Glomerular endothelial cell (primary cell): ENCODE measurements around the gene ZNF275. TPM values are rescaled to one million over a fixed set of nuclear protein-coding genes. Genes with fewer than 3 reads are reported as not detected.
"Not testable (repeated sequence)": the region's sequence is repeated elsewhere in the genome, so short reads cannot be mapped to it uniquely, and the experiment has no call there.

Experiments
- DNase-seq: peaks from one replicate; pipeline ENCODE4 v3.0.0-alpha.2; 2011; ENCODE audit warnings: low read depth, low spot score; ENCODE audit errors: extremely low read depth
- total RNA-seq: library from RNA; depleted of rRNA; stranded (reverse); fragments of >200 nt; gene quantifications from 2 replicates; pipeline ENCODE4 v1.2.3, GENCODE V29; 2015

ZNF275 gene, protein sequence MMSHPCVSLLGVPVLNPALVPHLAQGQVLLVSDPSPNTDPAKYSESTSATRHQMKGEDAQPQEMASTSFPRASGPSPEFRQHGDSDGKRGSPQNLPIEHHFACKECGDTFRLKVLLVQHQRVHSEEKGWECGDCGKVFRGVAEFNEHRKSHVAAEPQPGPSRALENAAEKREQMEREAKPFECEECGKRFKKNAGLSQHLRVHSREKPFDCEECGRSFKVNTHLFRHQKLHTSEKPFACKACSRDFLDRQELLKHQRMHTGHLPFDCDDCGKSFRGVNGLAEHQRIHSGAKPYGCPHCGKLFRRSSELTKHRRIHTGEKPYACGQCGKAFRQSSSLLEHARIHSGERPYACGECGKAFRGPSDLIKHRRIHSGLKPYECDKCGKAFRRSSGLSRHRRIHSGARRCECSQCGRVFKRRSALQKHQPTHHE
- 7.4 and 8.8 TPM in 2 replicates for total RNA-seq

DNA sequence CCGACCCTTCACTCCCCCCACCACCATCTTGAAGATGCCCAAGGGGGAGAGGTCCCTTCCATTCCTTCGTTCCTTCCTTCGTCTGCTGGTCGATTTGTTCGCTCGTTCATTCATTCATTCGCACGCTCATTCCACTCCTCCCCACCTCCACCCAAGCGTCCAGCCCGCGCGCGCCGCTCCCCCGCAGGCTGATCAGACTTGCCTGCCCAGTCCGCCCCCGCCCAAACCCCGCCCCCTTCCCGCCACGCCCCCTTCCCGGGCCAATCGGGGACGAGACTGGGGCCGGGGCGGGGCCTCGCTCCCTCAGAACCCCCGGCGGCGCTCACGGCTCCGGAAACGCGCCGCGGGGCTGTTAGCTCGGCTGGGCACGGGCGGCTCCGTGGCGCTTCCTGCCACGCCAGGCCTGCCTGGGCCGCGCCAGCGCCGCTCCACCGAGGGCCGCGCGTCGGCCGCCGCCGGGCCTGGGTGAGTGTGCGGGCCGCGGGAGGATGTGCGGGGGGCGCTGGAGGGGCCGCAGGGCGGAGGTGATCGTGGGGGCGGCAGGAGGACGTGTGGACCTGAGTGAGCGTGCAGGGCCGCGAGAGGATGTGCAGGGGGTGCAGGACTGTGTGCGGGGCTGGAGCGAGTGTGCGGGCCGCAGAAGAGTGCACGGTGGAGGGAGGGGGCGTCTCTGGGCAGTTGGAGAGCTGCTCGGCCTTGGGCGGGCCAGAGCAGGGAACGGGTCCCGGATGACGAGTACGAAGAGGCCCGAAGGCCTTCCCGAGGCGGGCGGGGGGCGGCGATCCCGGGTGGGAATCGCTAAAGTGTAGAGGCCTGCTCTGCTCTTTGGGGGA, at the start of gene ZNF275:
ZNF275 (plus strand) TSS at position 333 of the 833 bp plus-strand sequence. CDS start 2,527 bp downstream, outside the sequence.
- no peak for DNase-seq

DNA sequence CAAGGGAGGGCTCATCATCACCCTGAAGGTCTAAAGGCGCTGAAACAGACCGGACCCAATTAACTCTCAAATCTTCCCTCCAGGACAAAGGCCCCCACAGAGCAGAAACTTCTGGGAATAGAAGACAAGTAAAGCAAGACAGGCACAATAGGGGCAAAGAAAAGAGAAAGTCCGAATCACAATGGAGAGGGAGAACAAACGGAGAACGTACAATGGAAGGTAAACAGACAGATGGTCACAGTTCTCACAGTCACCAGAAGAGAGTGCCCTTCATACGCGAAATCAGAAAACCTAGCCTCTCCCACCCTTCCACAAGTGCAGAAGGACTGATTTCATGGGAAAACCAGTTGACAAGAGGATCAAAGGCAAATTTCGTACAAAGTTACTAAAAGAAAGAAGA, 48.3 kb upstream of the ZNF275 start:
- DNase-seq = not testable (repeated sequence)

DNA sequence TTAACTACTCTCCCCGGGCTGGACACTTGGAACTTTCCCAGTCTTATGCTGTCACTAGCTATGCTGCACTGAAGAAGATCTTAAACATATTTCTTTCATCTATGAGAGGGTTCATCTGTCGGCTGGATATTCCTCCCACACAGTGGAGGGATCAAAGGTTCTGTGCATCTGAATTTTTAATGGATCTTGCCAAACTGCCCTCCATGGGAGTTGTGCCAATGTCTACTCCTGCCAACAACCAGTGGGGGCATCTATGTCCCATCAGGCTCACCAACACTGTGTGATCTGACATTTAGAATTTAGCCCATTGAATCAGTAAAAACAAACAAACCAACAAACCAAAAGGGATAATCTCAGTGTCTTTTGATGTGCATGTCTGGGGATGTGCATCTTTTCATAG, 45.1 kb upstream of the ZNF275 start:
- DNase-seq = not testable (repeated sequence)

DNA sequence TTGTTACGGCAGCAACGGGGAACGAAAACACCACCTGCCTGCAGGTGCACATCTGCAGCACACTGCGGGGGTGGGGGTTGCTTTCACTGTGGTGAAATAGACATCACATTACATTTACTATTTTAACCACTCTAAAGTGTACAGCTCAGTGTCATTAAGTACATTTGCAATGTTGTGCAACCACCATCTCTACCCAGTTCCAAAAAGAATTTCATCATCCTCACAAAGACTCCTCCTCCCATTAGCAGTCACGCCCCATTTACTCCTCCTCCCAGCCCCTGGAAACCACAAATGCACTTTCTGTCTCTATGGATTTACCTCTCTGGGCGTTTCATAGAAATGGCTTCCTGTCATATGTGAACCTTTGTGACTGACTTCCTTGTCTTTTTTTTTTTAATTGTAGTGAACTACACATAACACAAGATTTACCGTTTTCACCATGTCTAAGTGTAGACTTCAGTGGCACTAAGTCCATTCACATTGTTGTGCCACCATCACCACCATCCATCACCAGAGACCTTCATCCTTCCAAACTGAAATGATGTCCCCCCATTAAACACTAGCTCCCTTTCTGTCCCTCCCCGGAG, 40.4 kb upstream of the ZNF275 start:
- DNase-seq = not testable (repeated sequence)

GRCh38 chrX:153297376-153297775, 36.6 kb upstream of the ZNF275 start:
- no peak for DNase-seq

DNA sequence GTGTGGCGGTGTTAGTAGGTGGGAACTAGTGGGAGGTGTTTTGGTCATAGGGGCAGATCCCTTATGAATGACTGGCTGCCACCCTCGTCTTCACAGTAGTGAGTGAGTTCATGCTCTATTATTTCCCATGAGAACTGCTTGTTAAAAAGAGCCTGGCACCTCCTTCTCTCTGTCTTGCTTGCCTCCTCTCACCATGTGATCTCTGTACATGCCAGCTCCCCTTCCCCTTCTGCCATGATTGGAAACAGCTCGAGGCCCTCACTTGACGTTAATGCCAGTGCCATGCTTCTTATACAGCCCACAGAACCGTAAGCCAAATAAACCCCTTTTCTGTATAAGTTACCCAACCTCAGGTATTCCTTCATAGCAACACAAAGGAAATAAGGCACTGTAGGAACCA, 34.1 kb upstream of the ZNF275 start:
- no peak for DNase-seq

DNA sequence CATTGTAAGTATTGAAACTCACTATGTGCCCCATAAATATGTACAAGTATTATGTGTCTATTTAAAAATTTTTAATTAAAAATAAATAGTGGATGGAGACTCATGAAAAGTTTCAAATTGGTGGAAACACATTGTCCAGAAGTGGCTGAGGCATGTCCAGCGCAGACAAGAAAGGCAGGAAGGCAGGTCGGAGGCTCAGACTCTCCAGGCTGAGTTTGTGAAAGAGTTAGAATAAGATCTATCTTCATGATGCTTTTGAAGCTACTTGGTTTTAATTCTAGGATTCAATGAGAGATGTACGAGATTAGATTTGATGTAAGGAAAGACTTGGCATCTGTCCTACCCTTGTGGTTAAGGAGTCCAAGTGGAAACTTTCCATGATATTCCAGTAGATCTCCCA, 32.2 kb upstream of the ZNF275 start:
- no peak for DNase-seq

- no peak for DNase-seq
Measured at GRCh38 chrX:153302796-153303195, 31.2 kb upstream of the ZNF275 start.

- DNase-seq = no peak
Measured at GRCh38 chrX:153303276-153304262, 30.4 kb upstream of the ZNF275 start.

DNA sequence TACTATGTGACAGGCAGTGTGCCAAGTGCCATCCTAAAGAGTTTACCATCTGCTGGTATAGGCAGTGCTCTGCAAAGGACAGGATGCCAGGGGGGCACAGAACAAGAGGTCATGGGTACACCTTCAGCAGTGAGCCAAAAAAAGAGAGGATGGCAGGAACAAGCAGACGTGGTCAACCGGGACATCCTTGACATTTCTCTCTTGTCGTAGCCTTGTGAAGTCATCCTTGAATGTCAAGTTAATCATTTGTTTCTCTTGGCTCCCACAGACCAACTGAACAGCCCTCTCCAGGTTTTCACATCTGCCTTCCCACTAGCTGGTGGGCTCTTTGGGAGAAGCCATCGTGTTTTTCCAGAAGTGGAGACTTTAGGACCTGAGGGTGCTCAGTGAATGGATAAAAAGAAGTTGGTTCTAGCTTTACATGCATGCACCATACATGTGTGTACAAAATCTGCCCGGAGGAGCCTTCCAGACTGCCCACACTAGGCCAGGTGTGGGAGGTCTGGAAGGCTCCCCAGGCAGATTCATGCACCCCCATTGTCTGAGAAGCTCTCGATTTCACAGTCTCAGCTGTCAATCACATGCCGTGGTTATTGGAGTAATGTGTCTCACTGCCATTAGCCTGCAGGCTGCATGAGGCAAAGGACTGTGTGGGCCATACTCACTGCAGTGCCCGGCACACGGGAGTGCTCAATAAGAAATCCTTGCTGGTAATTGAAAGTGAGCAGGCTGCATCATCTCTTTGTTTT, 28.8 kb upstream of the ZNF275 start:
- no peak for DNase-seq

DNA sequence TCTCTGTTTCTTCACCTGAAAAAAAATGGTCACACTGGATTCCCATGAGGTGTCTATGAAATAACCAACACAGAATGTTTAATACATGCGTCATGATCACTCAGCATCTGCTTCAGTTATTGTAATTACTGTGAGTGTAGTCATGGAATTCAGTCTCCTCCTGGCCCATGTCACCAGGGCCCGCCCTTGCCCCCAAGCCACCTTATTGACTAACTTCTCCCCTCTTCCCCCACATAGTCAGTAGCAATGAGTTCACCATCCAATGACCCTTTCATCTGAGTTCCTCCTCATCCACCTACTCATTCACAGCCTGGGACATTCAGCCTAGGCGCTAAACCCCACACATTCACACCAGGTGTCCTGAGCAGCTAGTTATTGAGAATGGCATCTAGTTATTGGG, 28.0 kb upstream of the ZNF275 start:
- no peak for DNase-seq

- no peak for DNase-seq
Measured at GRCh38 chrX:153306527-153307115, 27.3 kb upstream of the ZNF275 start.

DNA sequence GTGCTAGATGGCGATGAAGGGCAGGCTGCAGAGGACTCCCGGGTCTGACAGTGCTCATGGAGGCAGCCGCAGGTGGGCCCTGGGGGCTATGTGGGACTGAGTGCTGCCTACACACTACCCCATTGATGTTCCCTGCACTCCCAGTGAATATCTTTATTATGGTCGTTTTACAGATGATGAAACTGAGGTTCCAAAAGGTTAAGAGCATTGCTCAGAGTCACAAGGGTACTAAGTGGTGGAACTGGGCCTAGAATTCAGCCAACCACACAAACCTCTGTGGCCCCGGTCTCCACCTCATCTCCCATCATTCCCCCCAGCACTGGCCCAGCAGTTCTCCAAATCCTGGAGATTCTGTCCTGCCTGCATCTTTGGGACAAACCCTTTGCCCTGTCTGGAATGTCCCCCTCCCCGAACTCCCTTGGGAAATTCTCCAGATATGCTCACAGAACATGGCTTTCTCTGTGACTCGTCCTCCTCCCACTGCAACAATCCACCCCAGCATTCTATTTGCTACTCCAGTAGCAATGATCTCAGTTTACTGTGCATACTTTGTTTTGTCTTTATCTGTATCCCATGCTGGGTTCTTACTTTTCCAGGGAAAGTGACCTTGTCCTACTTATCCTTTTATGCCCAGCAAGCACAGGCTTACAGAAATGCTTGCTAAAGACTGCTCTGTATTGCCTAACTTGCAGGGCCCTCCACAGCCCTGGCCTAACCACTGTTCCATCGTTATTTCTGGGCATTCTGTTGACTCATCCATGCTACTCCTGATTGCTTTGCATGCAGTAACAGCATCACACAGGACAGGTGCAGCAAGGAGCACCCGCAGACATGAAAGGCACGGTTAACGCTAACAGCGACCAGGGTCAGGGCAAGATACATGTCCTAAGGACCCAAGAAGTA, 26.4 kb upstream of the ZNF275 start:
- DNase-seq = no peak

GRCh38 chrX:153310901-153311300, 23.1 kb upstream of the ZNF275 start:
- DNase-seq = no peak

- DNase-seq = no peak
Measured at GRCh38 chrX:153312041-153312440, 21.9 kb upstream of the ZNF275 start.

DNA sequence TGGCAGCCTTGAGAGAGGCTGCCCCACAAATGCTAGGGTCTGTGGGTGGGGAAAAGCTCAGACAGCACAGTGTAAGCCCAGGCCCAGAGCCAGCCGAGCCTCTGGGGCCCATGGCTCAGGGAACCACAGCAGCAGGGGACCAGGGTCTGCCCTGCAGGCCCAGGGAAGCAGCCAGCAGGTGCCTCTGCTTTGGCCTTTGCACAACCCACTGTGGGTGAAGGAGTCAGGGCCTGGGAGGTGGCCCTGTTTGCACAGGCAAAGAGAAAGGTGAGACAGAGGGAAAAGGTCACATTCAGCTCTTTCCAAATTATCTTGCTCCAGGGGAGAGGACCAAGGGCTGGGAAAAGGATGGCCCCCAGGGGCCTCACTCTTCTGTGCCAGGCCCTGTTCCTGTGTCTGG, 21.1 kb upstream of the ZNF275 start:
- no peak for DNase-seq

DNA sequence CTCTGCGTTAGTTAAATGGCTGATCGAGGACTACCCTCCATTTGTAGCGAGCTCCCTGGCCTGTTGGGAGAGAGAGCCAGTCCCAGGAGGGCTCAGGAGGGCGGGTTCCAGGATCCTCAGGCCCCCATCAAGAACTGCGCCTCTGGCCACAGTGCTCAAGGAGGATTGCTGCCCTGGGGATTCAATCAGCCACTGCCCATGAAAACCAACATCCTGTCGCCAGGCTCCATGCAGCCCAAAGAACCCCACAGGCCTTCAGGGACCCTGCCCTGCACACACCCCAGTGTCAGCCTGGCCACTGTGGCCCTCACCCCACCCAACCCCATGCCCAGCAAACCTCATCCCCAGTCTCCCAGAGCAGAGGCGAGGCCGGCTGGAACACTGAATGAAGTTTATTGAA, 16.6 kb upstream of the ZNF275 start:
- DNase-seq = no peak
